ENCODE measurements around the gene NT5C1A.

The NT5C1A gene

DNA sequence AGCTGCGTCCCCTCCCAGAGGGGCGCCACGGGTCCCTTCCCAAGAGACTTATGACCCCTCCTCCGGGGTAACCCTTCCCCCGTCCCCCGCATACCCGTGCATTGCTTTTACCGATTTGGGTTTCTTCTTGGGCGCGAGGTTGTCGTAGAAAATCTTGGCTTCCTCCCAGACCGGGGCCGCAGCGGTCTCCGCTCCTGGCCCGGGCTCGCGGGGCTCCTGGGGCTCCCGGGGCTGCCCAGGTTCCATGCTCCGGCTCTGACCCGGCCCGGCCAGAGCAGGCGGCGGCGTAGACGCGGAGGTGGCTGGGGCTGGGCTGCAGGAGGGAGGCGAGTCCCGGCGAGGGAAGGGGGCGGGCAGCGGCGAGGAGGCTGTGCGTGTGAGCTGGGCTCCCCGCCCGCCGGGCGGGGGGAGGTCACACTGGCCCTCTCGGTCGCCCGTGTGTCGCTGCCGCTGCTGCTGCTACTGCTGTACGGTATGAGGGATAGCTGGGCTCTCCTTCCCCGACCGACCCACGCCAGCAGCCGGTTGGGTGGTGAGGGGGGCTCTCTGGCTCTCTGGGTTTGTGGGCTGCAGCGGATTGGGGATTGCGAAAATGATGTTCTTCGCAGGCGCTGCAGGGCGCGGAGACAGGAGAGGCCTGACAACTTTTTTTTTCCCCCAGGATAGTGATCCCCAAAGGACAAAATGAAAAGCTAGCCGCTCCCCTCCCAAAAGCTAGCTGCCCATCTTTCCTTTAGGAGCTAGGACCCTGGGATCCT, at the start of gene NT5C1A:
Gene NT5C1A, minus strand, starts transcription at position 315 of the 758 bp plus-strand sequence. Its CDS starts 69 bp downstream, at position 246.
- intact Hi-C loops (cut with DNase I; ENCODE audit: low total_unique reads) = no loop called here
- Histone ChIP-seq H3K27me3 (no peaks in the 10 kb centered on the region), H3K4me1 (peaks cover 0 to 21% (median 16%) of the 10 kb centered on the region in 4 donors), H3K36me3 (no peaks in the 10 kb centered on the region), H3K9me3 (no peaks in the 10 kb centered on the region), H3K4me3 (peak within 1 kb of the TSS; percentile 52 to 63), H3K27ac (peak within 1 kb of the TSS in 1 of 2 donors; percentile 9)
- TF ChIP-seq, protein P1, sequence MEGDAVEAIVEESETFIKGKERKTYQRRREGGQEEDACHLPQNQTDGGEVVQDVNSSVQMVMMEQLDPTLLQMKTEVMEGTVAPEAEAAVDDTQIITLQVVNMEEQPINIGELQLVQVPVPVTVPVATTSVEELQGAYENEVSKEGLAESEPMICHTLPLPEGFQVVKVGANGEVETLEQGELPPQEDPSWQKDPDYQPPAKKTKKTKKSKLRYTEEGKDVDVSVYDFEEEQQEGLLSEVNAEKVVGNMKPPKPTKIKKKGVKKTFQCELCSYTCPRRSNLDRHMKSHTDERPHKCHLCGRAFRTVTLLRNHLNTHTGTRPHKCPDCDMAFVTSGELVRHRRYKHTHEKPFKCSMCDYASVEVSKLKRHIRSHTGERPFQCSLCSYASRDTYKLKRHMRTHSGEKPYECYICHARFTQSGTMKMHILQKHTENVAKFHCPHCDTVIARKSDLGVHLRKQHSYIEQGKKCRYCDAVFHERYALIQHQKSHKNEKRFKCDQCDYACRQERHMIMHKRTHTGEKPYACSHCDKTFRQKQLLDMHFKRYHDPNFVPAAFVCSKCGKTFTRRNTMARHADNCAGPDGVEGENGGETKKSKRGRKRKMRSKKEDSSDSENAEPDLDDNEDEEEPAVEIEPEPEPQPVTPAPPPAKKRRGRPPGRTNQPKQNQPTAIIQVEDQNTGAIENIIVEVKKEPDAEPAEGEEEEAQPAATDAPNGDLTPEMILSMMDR (IDR thresholded peaks at IDR 0.05) = no peak
- DNase-seq = no peak

DNA sequence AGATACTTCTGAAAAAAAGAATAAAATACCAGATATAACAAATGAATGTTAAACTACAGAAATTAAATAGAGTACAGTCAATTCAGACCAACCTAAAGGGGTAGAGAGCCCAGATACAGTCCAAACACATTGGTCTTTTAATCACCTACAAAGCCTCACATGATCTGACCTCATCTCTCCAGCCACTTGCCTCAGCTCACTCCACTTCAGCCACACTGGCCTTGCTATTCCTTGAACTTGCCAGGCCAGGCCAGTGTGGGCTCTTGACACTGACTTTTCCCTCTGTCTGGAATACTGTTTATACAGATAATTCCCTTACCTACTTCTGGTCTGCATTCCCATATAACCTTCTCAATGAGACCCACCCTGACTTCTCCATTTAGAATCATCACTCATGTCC, 49.8 kb upstream of the NT5C1A start:
- Histone ChIP-seq H3K27me3 (peaks cover 0 to 9% of the 10 kb centered on the region in 2 donors), H3K36me3 (no peaks in the 10 kb centered on the region)
- TF ChIP-seq, protein P1 (IDR thresholded peaks at IDR 0.05) = no peak

DNA sequence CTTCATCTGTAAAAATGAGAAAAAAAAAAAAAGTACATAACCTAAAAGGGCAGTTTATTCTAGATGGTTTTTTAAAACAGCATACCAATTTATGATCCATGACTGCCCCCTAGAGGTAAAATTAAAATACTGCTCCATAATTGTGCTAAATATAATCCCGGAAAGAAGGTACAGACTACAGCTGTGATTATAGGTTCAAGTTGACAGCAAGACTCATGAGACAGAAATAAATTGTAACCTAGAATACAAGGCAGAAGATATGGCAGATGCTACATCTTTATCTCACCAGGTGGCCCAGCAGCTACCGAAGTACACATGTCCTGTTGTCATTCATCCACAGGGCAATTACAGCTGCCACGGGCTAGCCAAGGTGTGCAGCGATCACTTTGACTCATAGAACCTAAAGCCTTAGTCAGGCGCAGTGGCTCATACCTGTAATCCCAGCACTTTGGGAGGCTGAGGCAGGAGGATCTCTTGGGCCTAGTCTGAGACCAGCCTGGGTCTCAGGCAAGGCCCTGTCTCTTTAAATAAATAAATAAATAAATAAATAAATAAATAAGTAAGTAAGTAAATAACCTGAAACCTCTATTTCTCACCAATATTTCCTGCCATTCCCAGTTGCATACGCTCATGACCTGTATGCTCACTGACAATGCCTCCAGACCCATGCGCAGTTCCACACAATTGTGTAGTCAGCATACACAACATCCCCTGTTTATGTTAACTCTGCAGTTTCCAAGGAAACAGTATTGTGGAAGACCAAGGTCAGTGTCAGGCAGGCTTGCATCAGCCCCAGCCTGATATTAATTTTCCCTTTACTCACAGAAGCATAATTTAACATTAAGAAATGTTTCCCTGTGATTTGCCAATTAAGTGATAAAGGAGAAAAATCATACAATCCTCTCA, 48.4 kb upstream of the NT5C1A start:
- Histone ChIP-seq H3K27me3 (peaks cover 0 to 7% of the 10 kb centered on the region in 2 donors), H3K27ac (no peak overlapping the region), H3K36me3 (no peaks in the 10 kb centered on the region), H3K4me3 (no peak overlapping the region), H3K4me1 (no peaks in the 10 kb centered on the region), H3K9me3 (no peaks in the 10 kb centered on the region)
- TF ChIP-seq, protein P1 (IDR thresholded peaks at IDR 0.05) = peak; percentile 65 to 80
- DNase-seq = no peak
- intact Hi-C loops (cut with DNase I; ENCODE audit: low total_unique reads) = no loop called here

More for the DNA sequence above, 49.8 kb upstream of the NT5C1A start:
- Histone ChIP-seq H3K4me3 (no peak overlapping the region), H3K9me3 (no peaks in the 10 kb centered on the region), H3K4me1 (no peaks in the 10 kb centered on the region), H3K27ac (no peak overlapping the region)
- no peak for DNase-seq
- intact Hi-C loops (cut with DNase I; ENCODE audit: low total_unique reads) = no loop called here

DNA sequence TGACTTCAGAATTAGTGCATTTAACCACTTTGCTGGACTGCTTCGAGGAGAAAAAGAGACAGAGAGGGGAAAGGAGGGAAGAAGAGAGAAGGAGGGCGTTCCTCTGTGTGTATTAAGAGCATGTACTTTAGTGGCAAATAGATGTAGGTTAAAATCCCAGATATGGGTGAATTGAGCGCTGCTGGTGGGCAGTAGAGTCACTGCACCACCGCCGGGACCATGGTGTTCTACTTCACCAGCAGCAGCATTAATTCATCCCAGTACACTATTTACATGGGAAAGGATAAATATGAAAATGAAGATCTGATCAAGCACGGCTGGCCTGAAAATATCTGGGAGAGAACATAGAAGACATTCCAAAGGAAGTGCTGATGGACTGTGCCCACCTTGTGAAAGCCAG, 45.9 kb upstream of the NT5C1A start:
- H3K9me3 ChIP-seq = no peaks in the 10 kb centered on the region
- no peak overlapping the region for H3K27ac ChIP-seq
- H3K36me3 ChIP-seq = no peaks in the 10 kb centered on the region
- no peak overlapping the region for H3K4me3 ChIP-seq
- peaks cover 0 to 11% of the 10 kb centered on the region in 2 donors for H3K27me3 ChIP-seq
- no peaks in the 10 kb centered on the region for H3K4me1 ChIP-seq
- TF ChIP-seq, protein P1 (IDR thresholded peaks at IDR 0.05) = no peak
- no peak for DNase-seq
- intact Hi-C loops (cut with DNase I; ENCODE audit: low total_unique reads) = loop anchor here (5.0 to 10.0 kb wide), 2 partner anchors 53 to 116 kb away; no protein-coding TSS in a partner anchor

DNA sequence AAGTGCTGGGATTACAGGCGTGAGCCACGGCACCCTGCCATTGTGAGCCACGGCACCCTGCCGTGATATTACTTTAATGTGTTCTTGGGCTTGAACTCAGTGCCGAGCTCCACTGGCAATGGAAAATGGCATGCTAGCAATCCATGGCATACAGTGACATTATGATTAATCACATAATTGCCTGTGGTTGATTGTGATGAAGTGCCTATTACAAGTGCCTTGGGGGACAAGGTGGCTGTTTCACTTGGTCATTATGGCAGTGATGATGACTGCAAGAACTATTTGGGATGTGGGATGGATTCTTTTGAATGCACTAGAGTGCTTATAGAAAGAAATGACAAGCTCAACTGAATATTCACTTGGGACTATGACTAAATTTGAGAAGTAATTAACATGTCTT, 41.6 kb upstream of the NT5C1A start:
- Histone ChIP-seq H3K27me3 (peaks cover 0 to 29% of the 10 kb centered on the region in 2 donors), H3K36me3 (no peaks in the 10 kb centered on the region), H3K4me1 (no peaks in the 10 kb centered on the region), H3K4me3 (no peak overlapping the region), H3K9me3 (no peaks in the 10 kb centered on the region), H3K27ac (no peak overlapping the region)
- TF ChIP-seq, protein P1 (IDR thresholded peaks at IDR 0.05) = no peak
- no peak for DNase-seq
- intact Hi-C loops (cut with DNase I; ENCODE audit: low total_unique reads) = loop anchor here (10.0 kb wide), 1 partner anchor 49 kb away; no protein-coding TSS in a partner anchor

All from tibial artery (tissue), 4 donors.